A549 (cell line): ENCODE results near the gene CSNK2A3.

Source experiments
- CHD4 ChIP-seq: fragments of 200-600 bp; sonication (generic); IDR thresholded peaks from 2 replicates; pipeline ENCODE4 v1.6.1; 2016; ENCODE audit warnings: antibody characterized with exemption, mild to moderate bottlenecking, borderline replicate concordance
- CTCF ChIP-seq: fragments of >200 bp; sonication (Bioruptor Twin); formaldehyde crosslinking; IDR thresholded peaks from 3 replicates; pipeline ENCODE4 v1.5.1; 2016
- EP300 ChIP-seq, 2 experiments: fragments of >200 bp; sonication (Bioruptor Twin); formaldehyde crosslinking; IDR thresholded peaks; 2 replicates in 1 of 2; 3 replicates in 1 of 2; pipeline ENCODE4 v1.6.1; 2016 to 2017
- HMGXB4 ChIP-seq: fragments of 250-450 bp; sonication (Bioruptor Pico); IDR thresholded peaks from 2 replicates; pipeline ENCODE4 v1.5.0; 2021; ENCODE audit warnings: mild to moderate bottlenecking, moderate library complexity, borderline replicate concordance
- MYC ChIP-seq: IDR thresholded peaks from 2 replicates; pipeline ENCODE4 v1.6.1; 2012; ENCODE audit warnings: mild to moderate bottlenecking, inconsistent platforms, low read length, improper control_type of control experiment, borderline replicate concordance
- PHF8 ChIP-seq: fragments of 200-600 bp; sonication (generic); IDR thresholded peaks from 2 replicates; pipeline ENCODE4 v1.6.1; 2016; ENCODE audit warnings: low read depth, mild to moderate bottlenecking, antibody characterized with exemption, moderate library complexity, borderline replicate concordance
- POLR2A ChIP-seq: IDR thresholded peaks from 2 replicates; pipeline ENCODE4 v1.6.1; 2012; ENCODE audit warnings: mild to moderate bottlenecking, low read length
- REST ChIP-seq: fragments of 200-600 bp; sonication (generic); IDR thresholded peaks from 2 replicates; pipeline ENCODE4 v1.6.1; 2016; ENCODE audit warnings: antibody characterized with exemption, mild to moderate bottlenecking, moderate library complexity
- RFX5 ChIP-seq: fragments of 450-650 bp; IDR thresholded peaks from 2 replicates; pipeline ENCODE4 v1.7.1; 2014; ENCODE audit warnings: antibody characterized with exemption, mild to moderate bottlenecking, moderate library complexity
- TFCP2L1 ChIP-seq: fragments of 250-450 bp; sonication (Bioruptor Pico); IDR thresholded peaks from 2 replicates; pipeline ENCODE4 v1.5.0; 2021; ENCODE audit warnings: mild to moderate bottlenecking
- USF2 ChIP-seq: fragments of 450-650 bp; IDR thresholded peaks from 2 replicates; pipeline ENCODE4 v1.6.1; 2014; ENCODE audit warnings: antibody characterized with exemption
- ZC3H11A ChIP-seq: fragments of 450-650 bp; IDR thresholded peaks from 2 replicates; pipeline ENCODE4 v1.6.1; 2014; ENCODE audit warnings: antibody characterized with exemption, mild to moderate bottlenecking

GRCh38 chr11:11318461-11318860 lies 34.6 kb downstream of the CSNK2A3 start:
- TF ChIP-seq TFCP2L1 (no peak), USF2 (no peak), CTCF (no peak), PHF8 (no peak), CHD4 (no peak), MYC (no peak), REST (no peak), ZC3H11A (no peak), POLR2A (no peak), RFX5 (no peak), HMGXB4 (CRISPR knock-in tag) (no peak), EP300 (IDR thresholded peaks at IDR 0.05) (no peak)
